ENCODE measurements around the gene DNAJB8.

The DNAJB8 gene

DNA sequence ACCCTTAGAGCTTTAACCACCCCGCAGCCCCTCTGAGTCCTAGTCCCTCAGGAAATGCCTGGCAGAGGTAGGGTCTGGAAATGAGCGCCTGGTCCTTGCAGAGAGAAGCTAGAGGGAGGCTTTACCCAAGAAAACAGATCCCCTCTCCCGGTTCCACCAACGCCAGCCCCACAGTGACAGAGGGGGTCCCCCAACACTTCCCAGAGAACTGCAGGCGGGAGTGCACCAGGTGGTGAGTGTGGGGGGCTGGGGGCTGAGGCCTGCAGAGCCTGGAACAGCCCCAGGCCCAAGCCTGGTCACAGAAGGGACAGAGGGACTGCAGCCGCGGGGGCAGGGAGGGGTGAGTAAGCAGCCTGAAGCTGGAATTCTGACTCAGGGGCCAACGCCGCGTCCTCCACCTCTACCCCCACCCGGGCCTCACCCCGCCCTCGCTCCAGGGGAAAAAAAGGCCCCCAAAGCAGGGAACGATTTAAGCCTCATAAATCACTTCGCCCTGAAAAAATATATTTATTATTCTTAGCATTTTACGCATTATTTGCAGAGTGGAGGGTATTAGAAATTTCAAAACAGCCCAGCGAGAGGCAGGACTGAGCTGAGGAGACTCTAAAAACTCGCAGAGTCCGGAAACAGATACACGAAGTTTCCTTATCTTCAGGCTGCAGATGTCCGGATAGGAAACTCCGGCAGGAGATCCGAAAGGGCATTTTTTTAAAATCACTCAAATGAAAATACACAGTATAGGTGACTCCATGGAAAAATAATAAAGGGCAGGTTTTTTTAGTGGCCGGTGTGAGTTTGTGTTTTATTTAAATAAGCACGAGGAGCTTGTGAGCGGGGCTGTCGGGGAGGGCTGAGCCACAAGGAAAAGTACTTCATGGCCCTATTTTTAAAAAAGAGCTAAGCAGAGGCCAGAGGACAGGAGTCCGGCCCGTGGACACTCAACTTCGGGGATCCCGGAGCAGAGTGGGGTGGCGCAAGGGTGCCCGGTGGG lies 16.3 kb upstream of the DNAJB8 start:
- DNase-seq: peak; percentile 97

DNA sequence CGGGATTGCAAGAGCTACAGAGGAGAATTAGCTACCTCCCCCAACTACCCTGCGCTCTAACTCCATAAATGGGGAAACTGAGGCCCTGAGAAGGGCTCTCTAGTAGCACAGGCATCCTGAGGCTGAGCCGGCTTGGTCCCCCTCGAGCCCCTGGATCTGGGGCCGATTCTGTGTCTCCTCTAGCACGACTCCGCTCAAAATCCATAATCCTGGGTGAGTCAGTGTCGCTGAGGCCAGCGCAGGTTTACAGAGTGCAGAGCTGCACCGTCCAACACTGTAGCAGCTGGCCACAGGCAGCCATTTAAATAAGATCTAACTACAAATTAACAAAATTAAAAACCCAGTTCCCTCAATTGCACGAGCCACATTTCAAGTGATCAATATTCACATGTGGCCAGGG lies 15.5 kb upstream of the DNAJB8 start:
- no peak for DNase-seq

DNA sequence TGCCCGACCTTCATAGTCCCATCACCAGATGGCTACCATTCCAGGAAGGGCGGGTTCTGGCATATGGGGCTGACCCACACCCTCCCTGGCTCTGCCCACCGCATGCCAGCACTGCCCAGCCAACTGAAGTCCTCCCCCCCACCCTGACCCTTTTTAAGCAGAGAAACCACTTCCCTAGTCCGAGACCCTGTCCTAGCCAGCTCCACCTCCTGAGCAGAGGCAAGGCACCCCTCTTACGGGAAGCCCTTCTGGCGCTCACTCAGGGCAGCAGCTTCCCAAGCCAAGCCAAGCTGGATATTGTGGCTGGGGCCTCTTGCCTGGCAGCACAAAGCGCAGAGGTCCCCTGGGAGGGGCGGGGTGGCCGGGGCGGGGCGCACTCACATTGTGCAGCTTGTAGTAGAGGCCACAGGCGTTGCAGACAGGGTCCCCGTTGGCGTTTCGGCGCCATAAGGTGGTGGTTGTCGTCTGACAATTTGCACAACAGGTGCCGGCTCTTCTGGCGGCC lies 14.8 kb upstream of the DNAJB8 start:
- DNase-seq: no peak

GRCh38 chr3:128480717-128481437 lies 14.2 kb upstream of the DNAJB8 start:
- DNase-seq: no peak

DNA sequence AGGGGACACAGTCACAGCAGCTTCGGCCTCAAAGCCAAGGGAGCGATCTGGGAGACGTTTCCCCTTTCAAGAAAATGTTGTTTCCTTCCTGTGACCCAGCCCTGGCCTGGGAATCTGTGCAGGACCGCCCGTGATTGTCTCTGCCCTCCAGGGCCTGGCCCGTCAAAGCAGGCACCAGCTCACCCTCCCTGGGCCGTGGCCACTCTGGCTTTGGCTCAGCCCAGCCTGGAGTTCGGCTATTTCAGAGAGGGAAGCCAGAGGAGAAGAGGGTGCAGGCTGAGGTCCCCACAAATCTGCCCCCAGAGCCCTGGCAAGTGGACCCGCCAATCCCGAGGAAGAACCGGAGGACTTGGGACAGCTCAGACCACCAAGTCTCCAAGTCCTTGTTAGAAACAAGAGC lies 13.6 kb upstream of the DNAJB8 start:
- no peak for DNase-seq

- no peak for DNase-seq
Measured at GRCh38 chr3:128479558-128480086, 12.9 kb upstream of the DNAJB8 start.

- no peak for DNase-seq
Measured at GRCh38 chr3:128478576-128479506, 12.2 kb upstream of the DNAJB8 start.

- DNase-seq: no peak
Measured at GRCh38 chr3:128476659-128477058, 10.0 kb upstream of the DNAJB8 start.

DNA sequence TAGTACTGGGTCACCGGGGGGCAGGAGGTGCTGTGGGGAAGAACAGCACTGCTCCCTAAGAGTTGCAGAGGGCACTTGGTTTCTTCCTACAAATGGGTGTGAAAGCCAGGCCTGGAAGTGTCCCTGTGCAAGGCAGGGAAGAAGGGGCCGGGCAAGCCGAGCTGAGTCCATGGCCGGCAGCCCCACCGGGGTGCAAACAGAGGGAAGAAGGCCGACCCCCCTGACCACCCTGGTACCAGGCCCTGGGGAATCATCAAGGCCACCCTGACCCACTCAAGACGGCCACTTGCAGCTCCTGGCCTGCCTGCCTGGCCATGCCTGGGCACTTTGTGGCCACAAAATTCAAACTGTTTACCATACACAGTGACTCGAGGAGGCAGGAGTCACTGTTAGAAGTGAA lies 8.7 kb upstream of the DNAJB8 start:
- DNase-seq: no peak

DNA sequence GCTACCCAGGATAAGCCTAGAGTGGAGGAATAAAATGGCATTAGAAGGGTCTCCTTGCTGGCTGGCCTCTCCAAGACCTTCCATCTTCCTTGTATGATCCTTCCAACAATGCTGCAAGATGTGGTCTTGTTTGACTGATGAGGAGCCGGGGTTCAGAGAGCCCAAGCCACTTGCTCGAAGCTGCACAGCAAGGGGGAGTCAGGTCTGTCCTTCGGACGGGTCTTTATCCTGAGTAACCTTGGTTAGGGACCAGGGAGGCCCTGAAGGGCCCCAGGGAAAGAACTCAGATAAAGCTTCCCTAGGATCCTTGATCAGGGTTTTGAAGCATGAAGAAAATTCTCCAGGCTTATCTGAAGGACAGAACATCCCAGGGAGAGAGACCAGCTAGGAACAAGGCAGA lies 7.0 kb upstream of the DNAJB8 start:
- no peak for DNase-seq

DNA sequence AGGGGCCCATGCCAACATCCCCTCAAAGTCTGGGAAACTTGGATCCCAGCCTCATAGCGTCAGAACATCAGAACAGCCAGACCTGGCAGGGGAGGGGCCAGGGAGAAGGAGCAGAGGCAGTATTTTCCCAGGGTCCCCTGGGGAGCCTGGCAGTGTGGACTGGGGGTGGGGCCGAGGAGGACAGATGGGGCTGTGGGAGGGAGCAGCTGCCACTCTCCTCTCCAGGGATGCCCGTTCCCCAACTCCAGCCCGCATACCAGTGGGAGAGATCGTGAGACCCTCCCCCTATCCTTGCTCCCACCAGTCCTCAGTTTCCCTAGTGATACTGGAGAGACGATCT lies 6.5 kb upstream of the DNAJB8 start:
- DNase-seq: no peak

DNA sequence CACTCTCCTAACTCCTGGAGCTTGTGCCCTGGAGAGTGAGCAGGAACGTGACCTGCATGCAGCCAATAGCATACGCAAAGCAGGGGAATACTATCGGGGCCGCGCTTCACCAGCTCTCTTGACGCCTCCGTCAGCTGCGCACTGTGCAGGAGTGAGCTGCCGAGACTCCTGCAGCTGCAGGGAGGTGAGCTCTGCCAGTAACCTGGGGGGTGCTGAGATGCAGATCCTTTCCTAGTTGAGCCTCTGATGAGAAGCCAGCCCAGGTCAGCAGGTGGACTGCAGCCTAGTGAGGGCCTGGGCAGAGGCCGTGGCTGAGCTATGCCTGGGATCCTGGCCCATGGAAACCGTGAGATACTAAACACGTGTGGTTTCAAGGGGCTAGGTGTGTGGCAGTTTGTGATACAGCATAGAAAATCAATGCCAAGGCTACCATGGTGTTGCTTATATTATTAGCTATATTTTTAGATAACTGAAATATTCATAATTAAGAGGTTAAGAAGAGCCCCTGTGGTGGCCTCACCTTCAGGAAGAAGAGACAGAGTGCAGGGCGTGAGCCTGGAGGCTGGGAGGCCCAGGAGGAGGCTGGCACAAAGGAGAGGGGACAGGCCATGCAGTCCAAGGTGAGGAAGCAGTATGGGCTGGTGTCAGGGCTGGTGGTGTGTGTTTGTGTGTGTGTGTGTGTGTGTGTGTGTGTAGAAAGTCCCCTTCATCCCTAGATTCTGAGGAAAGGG lies 5.9 kb upstream of the DNAJB8 start:
- DNase-seq: no peak

GRCh38 chr3:128471720-128472119 lies 5.0 kb upstream of the DNAJB8 start:
- DNase-seq: no peak

GRCh38 chr3:128471110-128471509 lies 4.4 kb upstream of the DNAJB8 start:
- DNase-seq: no peak

DNA sequence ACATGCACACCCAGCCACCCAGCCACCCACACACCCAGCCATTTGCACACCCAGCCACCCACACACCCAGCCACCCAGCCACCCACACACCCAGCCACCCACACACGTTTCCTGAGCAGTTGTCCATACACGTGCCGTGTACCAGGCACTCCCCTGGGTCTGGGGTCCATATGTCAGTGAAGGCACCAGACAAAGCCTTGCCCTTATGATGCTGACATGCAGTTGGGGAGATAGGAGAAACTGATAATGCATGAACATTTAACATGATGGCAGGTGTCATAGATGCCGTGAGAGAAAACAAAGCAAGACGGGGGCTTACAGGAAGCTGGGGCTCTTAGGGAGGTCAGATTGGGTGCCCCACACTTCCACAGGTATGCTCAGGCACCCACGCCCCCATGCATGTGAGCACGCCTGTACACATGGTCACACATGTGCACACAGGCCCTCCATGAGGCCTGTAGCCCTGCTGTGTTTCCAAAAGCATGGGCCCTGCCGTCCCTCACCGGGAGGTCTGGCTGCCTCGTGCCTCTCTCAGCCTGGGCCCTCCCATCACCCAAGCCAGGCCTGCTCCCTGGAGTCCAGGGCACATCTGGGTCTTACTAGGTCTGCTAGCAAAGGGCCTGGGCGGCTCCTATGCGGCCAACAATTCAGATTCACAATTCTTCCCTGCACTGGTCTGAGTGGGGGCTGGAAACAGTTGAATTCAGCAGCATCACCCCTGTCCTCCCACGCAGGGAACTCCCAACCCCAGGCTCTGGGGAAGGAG lies 3.6 kb upstream of the DNAJB8 start:
- DNase-seq: no peak

DNA sequence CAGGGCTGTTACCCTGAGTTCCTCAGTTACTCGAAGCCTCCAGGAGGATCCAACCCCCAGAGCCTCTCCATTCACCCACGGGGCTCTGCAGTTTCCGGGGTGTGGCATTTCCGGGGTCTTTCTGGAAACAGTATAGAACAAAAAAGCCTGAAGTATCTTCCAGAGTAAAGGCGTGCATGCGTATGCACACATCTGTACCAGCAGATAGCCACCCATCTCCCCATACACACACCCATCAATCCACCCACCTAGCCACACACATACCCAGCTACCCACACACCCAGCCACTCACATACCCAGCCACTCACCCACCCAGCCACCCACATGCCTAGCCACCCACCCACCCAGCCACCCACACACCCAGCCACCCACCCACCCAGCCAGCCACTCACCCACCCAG lies 2.9 kb upstream of the DNAJB8 start:
- no peak for DNase-seq

GRCh38 chr3:128468791-128469527 lies 2.3 kb upstream of the DNAJB8 start:
- no peak for DNase-seq

DNA sequence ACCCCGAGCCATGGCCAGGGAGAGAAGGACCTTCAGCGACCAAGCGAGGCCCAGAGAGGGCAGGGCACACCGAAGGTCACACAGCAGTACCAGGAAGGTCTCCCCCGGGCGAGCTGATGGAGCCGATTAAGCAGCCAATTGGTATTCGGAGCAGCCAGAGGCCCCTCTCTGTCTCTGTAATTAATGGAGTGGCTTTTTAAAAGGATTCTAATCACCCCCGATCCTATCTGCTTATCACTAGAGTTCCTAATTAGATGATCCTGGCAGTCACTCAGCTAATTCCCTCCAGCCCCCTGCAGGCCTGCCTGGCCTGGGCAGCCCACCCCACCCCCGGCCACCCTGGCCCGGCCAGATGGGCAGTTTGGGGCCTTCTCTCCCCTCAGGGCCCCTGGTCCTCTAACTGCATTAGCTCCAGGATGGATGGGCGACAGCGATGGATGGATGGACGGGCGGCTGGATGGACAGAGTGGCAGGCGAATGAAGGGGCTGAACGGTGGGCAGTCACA lies 1.6 kb upstream of the DNAJB8 start:
- DNase-seq: no peak

DNA sequence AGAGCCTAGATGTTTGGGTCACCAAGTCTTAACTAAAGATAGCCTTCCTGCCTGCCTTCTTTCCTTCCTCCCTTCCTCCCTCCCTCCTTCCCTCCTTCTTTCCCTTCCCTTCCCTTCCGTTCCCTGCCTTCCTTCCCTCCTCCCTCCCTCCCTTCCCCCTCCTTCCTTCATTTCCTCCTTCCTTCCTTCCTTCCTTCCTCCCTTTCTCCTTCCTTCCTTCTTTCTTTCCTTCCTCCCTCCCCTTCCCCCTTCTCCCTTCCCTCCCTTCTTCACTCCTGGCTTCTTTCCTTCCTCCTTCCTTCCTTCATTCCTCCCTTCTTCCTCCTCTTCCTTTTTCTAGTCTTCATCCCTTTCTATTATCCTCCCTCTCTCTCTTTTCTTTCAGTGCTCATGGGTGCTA lies 2.0 kb downstream of the DNAJB8 start:
- no peak for DNase-seq

GRCh38 chr3:128464188-128464587 lies 2.5 kb downstream of the DNAJB8 start:
- no peak for DNase-seq
